BJ (cell line): ENCODE data around the gene ZBTB24. TPM values are rescaled to one million over a fixed set of nuclear protein-coding genes. Genes with fewer than 3 reads are reported as not detected.

Experiments
- CTCF ChIA-PET: fragments of 350-600 bp; formaldehyde crosslinking; extraction: SDS; loops from one replicate; lab custom pipeline; 2021; ENCODE audit warnings: antibody characterized with exemption, inconsistent platforms; lab: Yijun Ruan, JAX
- POLR2A ChIA-PET: fragments of 300-600 bp; sonication (Branson Sonifier 250); formaldehyde crosslinking; extraction: SDS; loops from one replicate; lab custom pipeline; 2021; ENCODE audit warnings: antibody characterized with exemption; lab: Charles Lee
- DNase-seq: peaks from one replicate; pipeline ENCODE4 v3.0.0-alpha.2; 2011; ENCODE audit warnings: low read depth
- H3K27me3 ChIP-seq: 2 replicates; pipeline ENCODE4 v1.6.0; 2011; ENCODE audit warnings: low read length; ENCODE audit not compliant: control insufficient read depth, insufficient read depth
- H3K36me3 ChIP-seq: 2 replicates; pipeline ENCODE4 v1.5.1; 2011; ENCODE audit warnings: low read length; ENCODE audit not compliant: control insufficient read depth, insufficient read depth
- H3K4me3 ChIP-seq: 2 replicates; pipeline ENCODE4 v1.5.1; 2011; ENCODE audit warnings: low read depth, mild to moderate bottlenecking, control low read depth, low read length
- polyA plus RNA-seq: library from polyadenylated mRNA; depleted of rRNA; stranded (reverse); fragments of >200 nt; gene quantifications from 2 replicates; pipeline ENCODE4 v1.2.3, GENCODE V29; 2011; rRNA removed
- TF ChIP-seq, protein P1 (sequence below): IDR thresholded peaks from 2 replicates; pipeline ENCODE4 v1.5.1; 2011; ENCODE audit warnings: low read depth, mild to moderate bottlenecking, control low read depth, inconsistent platforms, low read length, moderate library complexity; ENCODE audit not compliant: insufficient read depth

ZBTB24 gene
- polyA plus RNA-seq, 1 experiment = 3.0 TPM

GRCh38 chr6:109424946-109425345 is 58.1 kb downstream of the ZBTB24 start:
- Histone ChIP-seq H3K27me3 (no peaks in the 10 kb centered on the region), H3K36me3 (no peaks in the 10 kb centered on the region), H3K4me3 (no peak overlapping the region)
- ChIA-PET POLR2A (no interaction called here), CTCF (no interaction called here)
- TF ChIP-seq, protein P1, sequence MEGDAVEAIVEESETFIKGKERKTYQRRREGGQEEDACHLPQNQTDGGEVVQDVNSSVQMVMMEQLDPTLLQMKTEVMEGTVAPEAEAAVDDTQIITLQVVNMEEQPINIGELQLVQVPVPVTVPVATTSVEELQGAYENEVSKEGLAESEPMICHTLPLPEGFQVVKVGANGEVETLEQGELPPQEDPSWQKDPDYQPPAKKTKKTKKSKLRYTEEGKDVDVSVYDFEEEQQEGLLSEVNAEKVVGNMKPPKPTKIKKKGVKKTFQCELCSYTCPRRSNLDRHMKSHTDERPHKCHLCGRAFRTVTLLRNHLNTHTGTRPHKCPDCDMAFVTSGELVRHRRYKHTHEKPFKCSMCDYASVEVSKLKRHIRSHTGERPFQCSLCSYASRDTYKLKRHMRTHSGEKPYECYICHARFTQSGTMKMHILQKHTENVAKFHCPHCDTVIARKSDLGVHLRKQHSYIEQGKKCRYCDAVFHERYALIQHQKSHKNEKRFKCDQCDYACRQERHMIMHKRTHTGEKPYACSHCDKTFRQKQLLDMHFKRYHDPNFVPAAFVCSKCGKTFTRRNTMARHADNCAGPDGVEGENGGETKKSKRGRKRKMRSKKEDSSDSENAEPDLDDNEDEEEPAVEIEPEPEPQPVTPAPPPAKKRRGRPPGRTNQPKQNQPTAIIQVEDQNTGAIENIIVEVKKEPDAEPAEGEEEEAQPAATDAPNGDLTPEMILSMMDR = no peak
- no peak for DNase-seq

GRCh38 chr6:109421184-109421583 is 61.8 kb downstream of the ZBTB24 start:
- DNase-seq = no peak
- POLR2A ChIA-PET = no interaction called here
- CTCF ChIA-PET = no interaction called here
- Histone ChIP-seq H3K36me3 (no peaks in the 10 kb centered on the region), H3K4me3 (no peak overlapping the region), H3K27me3 (no peaks in the 10 kb centered on the region)
- TF ChIP-seq, protein P1 = no peak

- no peak overlapping the region for H3K4me3 ChIP-seq
- DNase-seq = no peak
- TF ChIP-seq, protein P1 = no peak
- POLR2A ChIA-PET = no interaction called here
- no peaks in the 10 kb centered on the region for H3K36me3 ChIP-seq
- CTCF ChIA-PET = interaction anchor here (0.6 kb wide), 1 partner anchor 69 kb away, joined by 3 read pairs; no protein-coding TSS in a partner anchor
- H3K27me3 ChIP-seq = no peaks in the 10 kb centered on the region
These were observed 62.3 kb downstream of the ZBTB24 start for GRCh38 chr6:109420751-109421150.

GRCh38 chr6:109417646-109418045 is 65.4 kb downstream of the ZBTB24 start:
- no peaks in the 10 kb centered on the region for H3K36me3 ChIP-seq
- TF ChIP-seq, protein P1 = no peak
- no peak overlapping the region for H3K4me3 ChIP-seq
- H3K27me3 ChIP-seq = no peaks in the 10 kb centered on the region
- no peak for DNase-seq
- CTCF ChIA-PET = no interaction called here
- POLR2A ChIA-PET = no interaction called here

Other genes with a start within 250 kb of the ZBTB24 start
- 298 and 418 TPM in 2 replicates for gene CD164, start 100.8 kb downstream of the ZBTB24 start, polyA plus RNA-seq
- gene PPIL6, start 42.6 kb downstream of the ZBTB24 start, polyA plus RNA-seq = 0.48 and 1.2 TPM in 2 replicates
- 7.7 and 9.8 TPM in 2 replicates for gene SMPD2, start 42.5 kb downstream of the ZBTB24 start, polyA plus RNA-seq
- gene MICAL1, start 27.4 kb downstream of the ZBTB24 start, polyA plus RNA-seq = 47.3 and 84.6 TPM in 2 replicates
- gene AK9, start 208.0 kb upstream of the ZBTB24 start, polyA plus RNA-seq = 1.3 and 3.1 TPM in 2 replicates
- 11.2 and 20.9 TPM in 2 replicates for gene FIG4, start 208.1 kb upstream of the ZBTB24 start, polyA plus RNA-seq